MM.1S (cell line): ENCODE measurements around the gene AHCTF1.

Experiments used
- DNase-seq: peaks from one replicate; pipeline ENCODE4 v3.0.0-alpha.2; 2015
- H2AFZ ChIP-seq: fragments of 300-600 bp; sonication (generic); 2 replicates; pipeline ENCODE4 v1.6.0; 2016; ENCODE audit warnings: antibody characterized with exemption, low read length
- H3F3A ChIP-seq: fragments of 300-600 bp; sonication (generic); 2 replicates; pipeline ENCODE4 v1.6.1; 2016; ENCODE audit warnings: mild to moderate bottlenecking, antibody characterized with exemption, low read length, moderate library complexity, mixed read lengths; ENCODE audit not compliant: insufficient read depth
- H3K27ac ChIP-seq: fragments of 300-600 bp; sonication (generic); 2 replicates; pipeline ENCODE4 v1.5.1; 2016; ENCODE audit warnings: mild to moderate bottlenecking, low read length
- H3K27me3 ChIP-seq: fragments of 300-600 bp; sonication (generic); replicated peaks from 2 replicates; pipeline ENCODE4 v1.6.0; 2016; ENCODE audit warnings: low read length; ENCODE audit not compliant: insufficient read depth
- H3K36me3 ChIP-seq: fragments of 300-600 bp; sonication (generic); replicated peaks from 2 replicates; pipeline ENCODE4 v1.6.1; 2016; ENCODE audit warnings: mild to moderate bottlenecking, low read length, mixed read lengths; ENCODE audit not compliant: insufficient read depth
- H3K4me1 ChIP-seq: fragments of 300-600 bp; sonication (generic); 2 replicates; pipeline ENCODE4 v1.6.1; 2016; ENCODE audit warnings: low read length, mixed read lengths
- H3K4me2 ChIP-seq: fragments of 300-600 bp; sonication (generic); 2 replicates; pipeline ENCODE4 v1.6.0; 2016; ENCODE audit warnings: low read depth, low read length
- H3K4me3 ChIP-seq: fragments of 300-600 bp; sonication (generic); 2 replicates; pipeline ENCODE4 v1.5.1; 2016; ENCODE audit warnings: low read length, mixed read lengths
- H3K79me2 ChIP-seq: fragments of 300-600 bp; sonication (generic); 2 replicates; pipeline ENCODE4 v1.6.1; 2016; ENCODE audit warnings: mixed run types, low read length, mixed read lengths
- H3K9ac ChIP-seq: fragments of 300-600 bp; sonication (generic); 2 replicates; pipeline ENCODE4 v1.6.1; 2016; ENCODE audit warnings: low read length, mixed read lengths
- H3K9me2 ChIP-seq: fragments of 300-600 bp; sonication (generic); replicated peaks from 2 replicates; pipeline ENCODE4 v1.6.1; 2016; ENCODE audit warnings: mild to moderate bottlenecking, low read length, mixed read lengths; ENCODE audit not compliant: insufficient read depth
- H3K9me3 ChIP-seq: fragments of 300-600 bp; sonication (generic); replicated peaks from 2 replicates; pipeline ENCODE4 v1.6.1; 2016; ENCODE audit warnings: mild to moderate bottlenecking, low read length, mixed read lengths; ENCODE audit not compliant: insufficient read depth
- H4K20me1 ChIP-seq: fragments of 300-600 bp; sonication (generic); 2 replicates; pipeline ENCODE4 v1.6.1; 2016; ENCODE audit warnings: mild to moderate bottlenecking, low read length, moderate library complexity, mixed read lengths; ENCODE audit not compliant: insufficient read depth
- CTCF ChIP-seq: fragments of 300-600 bp; sonication (generic); IDR thresholded peaks from 2 replicates; pipeline ENCODE4 v1.5.1; 2016; ENCODE audit warnings: antibody characterized with exemption, low read length, mixed read lengths
- EZH2 ChIP-seq: fragments of 300-600 bp; sonication (generic); optimal IDR thresholded peaks from 2 replicates; pipeline ENCODE3; 2017; ENCODE audit warnings: low read depth, mild to moderate bottlenecking, antibody characterized with exemption, low read length, mixed read lengths
- EZH2phosphoT487 ChIP-seq: fragments of 300-600 bp; sonication (generic); IDR thresholded peaks from 2 replicates; pipeline ENCODE4 v1.6.1; 2018; ENCODE audit warnings: antibody characterized with exemption, low read length

AHCTF1 gene

GRCh38 chr1:246792603-246793002 is 139.1 kb downstream of the AHCTF1 start:
- Histone ChIP-seq H3F3A (no peaks in the 10 kb centered on the region), H3K4me1 (no peaks in the 10 kb centered on the region), H2AFZ (no peak overlapping the region), H3K27me3 (no peaks in the 10 kb centered on the region), H3K9me2 (no peaks in the 10 kb centered on the region), H4K20me1 (no peaks in the 10 kb centered on the region), H3K9me3 (no peaks in the 10 kb centered on the region), H3K27ac (no peak overlapping the region), H3K9ac (no peak overlapping the region), H3K79me2 (no peaks in the 10 kb centered on the region), H3K4me3 (no peak overlapping the region), H3K36me3 (no peaks in the 10 kb centered on the region), H3K4me2 (no peak overlapping the region)
- TF ChIP-seq CTCF (no peak), EZH2phosphoT487 (no peak), EZH2 (no peak)
- no peak for DNase-seq

GRCh38 chr1:246791303-246791918 is 140.3 kb downstream of the AHCTF1 start:
- H4K20me1 ChIP-seq = no peaks in the 10 kb centered on the region
- H3K9ac ChIP-seq = no peak overlapping the region
- H3K4me1 ChIP-seq = no peaks in the 10 kb centered on the region
- no peaks in the 10 kb centered on the region for H3K9me3 ChIP-seq
- no peaks in the 10 kb centered on the region for H3K9me2 ChIP-seq
- TF ChIP-seq EZH2phosphoT487 (no peak), CTCF (no peak), EZH2 (no peak)
- H3K36me3 ChIP-seq = no peaks in the 10 kb centered on the region
- H3K27ac ChIP-seq = no peak overlapping the region
- H3F3A ChIP-seq = no peaks in the 10 kb centered on the region
- H3K4me2 ChIP-seq = no peak overlapping the region
- H2AFZ ChIP-seq = no peak overlapping the region
- no peak for DNase-seq
- H3K4me3 ChIP-seq = no peak overlapping the region
- H3K79me2 ChIP-seq = no peaks in the 10 kb centered on the region
- no peaks in the 10 kb centered on the region for H3K27me3 ChIP-seq

GRCh38 chr1:246790833-246791232 is 140.9 kb downstream of the AHCTF1 start:
- H3K27ac ChIP-seq = no peak overlapping the region
- H3K9me3 ChIP-seq = no peaks in the 10 kb centered on the region
- TF ChIP-seq CTCF (no peak), EZH2 (no peak), EZH2phosphoT487 (no peak)
- no peaks in the 10 kb centered on the region for H4K20me1 ChIP-seq
- H3K4me1 ChIP-seq = no peaks in the 10 kb centered on the region
- H3K4me3 ChIP-seq = no peak overlapping the region
- H3K36me3 ChIP-seq = no peaks in the 10 kb centered on the region
- H3K9me2 ChIP-seq = no peaks in the 10 kb centered on the region
- H2AFZ ChIP-seq = no peak overlapping the region
- H3K4me2 ChIP-seq = no peak overlapping the region
- no peak for DNase-seq
- H3K27me3 ChIP-seq = no peaks in the 10 kb centered on the region
- H3K9ac ChIP-seq = no peak overlapping the region
- no peaks in the 10 kb centered on the region for H3F3A ChIP-seq
- H3K79me2 ChIP-seq = no peaks in the 10 kb centered on the region
